GM12864 (cell line): Measurements from ENCODE around the gene CPNE6.
A peak's percentile ranks its signal among the peaks of the same experiment; 100 is the strongest.

Source experiments
- DNase-seq: peaks from one replicate; pipeline ENCODE4 v3.0.0-alpha.2; 2011; ENCODE audit warnings: low read depth
- H3K4me3 ChIP-seq: 2 replicates; pipeline ENCODE4 v1.5.1; 2011; ENCODE audit warnings: mild to moderate bottlenecking, low read depth, low read length, control low read depth
- TF ChIP-seq, protein P1 (sequence below): IDR thresholded peaks from 2 replicates; pipeline ENCODE4 v1.5.1; 2011; ENCODE audit warnings: low read depth, mild to moderate bottlenecking, moderate library complexity, low read length, control low read depth, inconsistent platforms; ENCODE audit errors: missing control alignments

Gene CPNE6

DNA sequence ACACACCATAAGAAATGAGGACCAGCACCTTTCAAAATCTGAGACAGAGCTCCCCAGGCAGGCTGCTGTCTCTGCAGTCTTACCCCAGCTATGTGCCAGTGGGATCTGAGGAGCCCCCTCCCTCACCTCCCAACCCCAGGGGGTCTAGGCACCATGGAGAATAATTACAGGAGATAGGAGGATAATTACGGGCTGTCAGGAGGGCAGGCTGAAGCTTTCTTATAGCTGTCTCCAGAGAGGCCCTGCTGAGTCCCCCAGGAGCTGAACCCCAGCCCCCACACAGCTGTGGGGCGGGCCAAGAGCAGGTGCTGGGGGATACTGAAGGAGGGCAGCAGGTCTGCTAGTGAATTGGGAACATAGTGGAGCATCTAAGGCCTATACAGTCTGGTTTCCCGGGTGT lies 6.8 kb downstream of the CPNE6 start:
- TF ChIP-seq, protein P1, sequence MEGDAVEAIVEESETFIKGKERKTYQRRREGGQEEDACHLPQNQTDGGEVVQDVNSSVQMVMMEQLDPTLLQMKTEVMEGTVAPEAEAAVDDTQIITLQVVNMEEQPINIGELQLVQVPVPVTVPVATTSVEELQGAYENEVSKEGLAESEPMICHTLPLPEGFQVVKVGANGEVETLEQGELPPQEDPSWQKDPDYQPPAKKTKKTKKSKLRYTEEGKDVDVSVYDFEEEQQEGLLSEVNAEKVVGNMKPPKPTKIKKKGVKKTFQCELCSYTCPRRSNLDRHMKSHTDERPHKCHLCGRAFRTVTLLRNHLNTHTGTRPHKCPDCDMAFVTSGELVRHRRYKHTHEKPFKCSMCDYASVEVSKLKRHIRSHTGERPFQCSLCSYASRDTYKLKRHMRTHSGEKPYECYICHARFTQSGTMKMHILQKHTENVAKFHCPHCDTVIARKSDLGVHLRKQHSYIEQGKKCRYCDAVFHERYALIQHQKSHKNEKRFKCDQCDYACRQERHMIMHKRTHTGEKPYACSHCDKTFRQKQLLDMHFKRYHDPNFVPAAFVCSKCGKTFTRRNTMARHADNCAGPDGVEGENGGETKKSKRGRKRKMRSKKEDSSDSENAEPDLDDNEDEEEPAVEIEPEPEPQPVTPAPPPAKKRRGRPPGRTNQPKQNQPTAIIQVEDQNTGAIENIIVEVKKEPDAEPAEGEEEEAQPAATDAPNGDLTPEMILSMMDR = no peak
- DNase-seq = no peak

DNA sequence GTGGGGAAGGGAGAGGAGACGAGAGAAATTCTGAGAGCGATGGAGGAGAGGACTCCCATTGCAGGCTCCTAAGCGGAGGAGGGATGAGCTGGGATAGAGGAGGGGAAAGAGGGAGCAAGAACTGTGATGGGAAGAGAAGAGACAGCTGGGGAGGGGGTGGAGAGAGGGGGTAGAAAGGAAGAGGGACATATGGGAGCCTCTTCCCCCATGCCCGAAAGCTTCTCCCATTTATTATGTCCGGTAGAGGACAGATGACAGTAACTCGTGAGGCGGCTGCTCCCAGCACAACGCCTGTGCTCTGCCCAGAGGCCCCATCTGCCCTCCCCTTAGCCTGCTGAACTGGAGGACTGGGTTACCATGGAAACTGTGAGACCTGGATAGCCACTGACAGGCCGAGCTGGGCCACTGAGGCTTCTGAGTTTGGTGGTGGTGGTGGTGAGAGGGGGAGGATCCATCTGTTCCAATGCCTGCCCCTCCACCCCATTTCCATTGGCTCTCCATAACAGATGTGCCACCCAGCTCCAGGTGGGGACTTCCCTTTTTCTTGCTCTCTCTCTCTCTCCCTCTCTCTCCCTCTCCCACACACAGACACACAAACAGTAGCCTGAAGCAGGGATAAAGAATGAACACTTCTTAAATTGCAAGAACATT lies 8.3 kb downstream of the CPNE6 start:
- TF ChIP-seq, protein P1 = no peak
- no peak for DNase-seq
- no peak overlapping the region for H3K4me3 ChIP-seq

More for the DNA sequence above, 6.8 kb downstream of the CPNE6 start:
- no peak overlapping the region for H3K4me3 ChIP-seq

DNA sequence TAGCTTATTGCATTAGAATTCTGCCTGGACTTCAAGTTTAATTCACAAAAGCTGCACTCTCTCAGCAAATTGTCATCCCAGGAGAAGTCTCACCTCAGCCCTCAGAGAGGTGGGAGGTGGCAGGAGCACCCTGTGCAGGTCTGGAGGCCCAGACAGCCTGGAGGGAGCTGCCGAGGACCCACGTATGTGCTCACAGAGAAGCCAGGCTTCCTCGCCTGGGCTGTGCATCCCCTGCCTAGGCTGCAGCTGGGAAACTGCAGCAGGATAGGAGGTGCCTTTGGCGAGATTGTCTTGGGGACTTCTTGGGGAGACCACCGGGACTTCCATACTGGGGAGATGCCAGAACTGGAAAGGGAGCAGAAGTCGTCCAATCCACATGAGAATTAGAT lies 8.8 kb downstream of the CPNE6 start:
- no peak for DNase-seq
- H3K4me3 ChIP-seq = no peak overlapping the region
- TF ChIP-seq, protein P1 = no peak

DNA sequence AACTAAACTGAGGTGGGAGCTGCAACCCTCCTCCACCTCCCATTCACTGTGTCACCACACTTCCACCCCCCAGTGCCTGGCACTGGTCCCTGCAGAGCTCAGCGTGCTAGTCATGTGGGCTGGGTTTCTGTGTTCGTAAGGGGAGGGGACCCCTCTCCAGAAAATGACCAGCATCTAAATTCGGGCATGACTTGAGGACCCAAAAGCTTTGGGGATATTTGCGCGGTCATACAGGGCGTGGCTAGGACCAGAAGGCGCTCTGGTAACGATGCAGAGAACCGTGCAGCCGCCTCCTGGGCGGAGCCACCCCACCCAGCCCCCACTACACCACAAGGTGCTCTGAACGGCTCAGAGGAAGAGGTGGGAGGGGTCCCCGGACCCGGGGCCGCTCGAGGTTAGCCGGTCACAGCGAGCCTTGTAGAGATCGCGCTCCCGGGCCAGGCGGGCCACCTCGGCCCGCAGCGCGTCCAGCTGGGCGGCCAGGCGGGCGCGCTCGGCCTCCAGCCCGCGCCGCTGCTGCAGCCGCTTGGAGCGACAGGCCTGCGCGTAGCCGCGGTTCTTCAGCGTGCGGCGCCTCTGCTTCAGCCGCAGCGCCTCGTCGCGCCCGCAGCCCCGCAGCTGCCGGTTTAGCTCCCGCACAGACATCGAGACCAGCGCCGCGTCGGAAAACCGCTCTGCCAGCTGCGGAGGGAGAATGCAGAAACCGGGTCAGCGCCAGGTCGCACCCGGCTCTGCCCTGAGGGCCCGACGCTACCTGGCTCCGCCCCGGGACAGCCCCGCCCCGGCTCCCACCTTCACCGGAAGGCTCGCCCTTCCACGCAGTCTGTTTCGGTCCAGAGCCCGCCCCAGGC lies 9.8 kb downstream of the CPNE6 start:
- DNase-seq = peak; percentile 58
- TF ChIP-seq, protein P1 = no peak
- H3K4me3 ChIP-seq = peak overlapping the region; percentile 67

DNA sequence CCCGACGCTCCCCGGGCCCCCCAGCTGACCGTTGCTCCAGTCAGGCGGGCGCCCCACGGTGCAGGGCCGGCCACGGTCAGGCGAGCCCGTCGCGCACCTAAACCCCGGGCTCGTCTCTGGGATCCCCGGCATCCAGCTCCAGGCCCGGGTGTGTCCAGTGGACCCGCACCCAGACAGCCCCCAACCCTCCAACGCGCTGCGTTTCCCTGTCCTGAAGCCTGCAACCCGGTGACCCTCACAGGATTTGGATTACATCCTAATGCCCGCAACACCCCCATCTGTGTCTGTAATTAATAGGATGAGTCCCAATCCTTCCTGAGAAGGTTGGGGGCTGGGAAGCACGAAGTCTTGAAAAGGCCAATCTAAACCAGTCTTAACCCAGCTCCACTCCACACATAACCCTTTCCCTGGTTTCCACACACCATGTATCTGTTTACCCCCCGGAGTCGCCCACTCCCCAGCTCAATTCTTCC lies 10.4 kb downstream of the CPNE6 start:
- DNase-seq = no peak
- TF ChIP-seq, protein P1 = no peak
- H3K4me3 ChIP-seq = peak overlapping the region; percentile 67

DNA sequence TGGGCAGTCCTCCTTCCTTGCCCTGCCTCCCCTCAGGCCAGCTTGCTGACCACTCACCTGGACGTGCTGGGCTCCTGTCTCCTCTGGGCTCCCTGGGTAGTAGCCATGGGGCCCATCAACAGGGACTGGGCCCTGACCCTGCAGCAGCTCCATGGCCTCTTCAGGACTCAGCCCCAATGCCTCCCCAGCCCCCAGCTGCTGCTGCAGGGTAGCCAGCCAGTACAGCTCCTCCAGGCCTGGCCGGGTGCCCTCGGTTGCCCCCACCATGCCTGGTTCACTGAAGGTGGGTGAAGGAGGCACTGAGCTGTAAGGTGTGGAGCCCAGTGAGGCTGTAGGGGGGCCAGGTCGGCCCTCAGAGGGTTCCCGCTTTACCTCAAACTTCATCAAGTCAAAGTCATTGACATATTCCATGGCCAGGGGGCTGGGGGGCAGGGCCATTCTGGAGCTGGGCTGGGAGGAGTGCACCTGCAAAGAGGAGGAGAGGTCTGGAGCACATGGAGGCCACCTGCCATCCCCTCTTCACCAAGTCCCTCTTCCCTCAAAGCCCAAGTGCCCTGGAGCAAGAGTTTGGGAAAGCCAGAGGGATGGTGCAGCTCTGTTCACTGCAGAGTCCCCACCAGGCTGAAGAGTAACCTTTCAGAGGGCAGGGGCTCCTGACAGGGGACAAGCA lies 11.2 kb downstream of the CPNE6 start:
- TF ChIP-seq, protein P1 = no peak
- no peak for DNase-seq
- no peak overlapping the region for H3K4me3 ChIP-seq
